ENCODE measurements around the gene CPZ. TPM values are rescaled to one million over a fixed set of nuclear protein-coding genes. Genes with fewer than 3 reads are reported as not detected.

CPZ gene
- total and polyA plus RNA-seq, 2 of the 4 experiments (the other 2 are of a cell fraction) = 0.90 to 10.3 TPM

GRCh38 chr4:8553216-8553615 is 39.3 kb upstream of the CPZ start:
- H3K9ac ChIP-seq (ENCODE audit: low read depth, low read length) = no peak overlapping the region
- no peak overlapping the region for H2BK120ac ChIP-seq (ENCODE audit: low read depth, low read length)
- no peak overlapping the region for H3K4me3 ChIP-seq (ENCODE audit: insufficient read depth, low read depth, low read length)
- H3K4me1 ChIP-seq (ENCODE audit: control insufficient read depth, insufficient read depth, low read length) = no peaks in the 10 kb centered on the region; the same call in 1 of the 2 replicates
- H3K18ac ChIP-seq (ENCODE audit: low read depth, low read length) = no peak overlapping the region
- H2BK5ac ChIP-seq (ENCODE audit: low read depth, low read length, poor library complexity, severe bottlenecking) = no peak overlapping the region
- H4K8ac ChIP-seq (ENCODE audit: low read depth in 2 of 2, low read length in 2 of 2) = no peak overlapping the region
- ChIA-PET POLR2A (ENCODE audit: unreplicated experiment) (no interaction called here), CTCF (interaction anchor here (0.6 kb wide), 1 partner anchor 52 kb away, joined by 3 read pairs; no protein-coding TSS in a partner anchor)
- H3K4ac ChIP-seq (ENCODE audit: low read depth, low read length) = no peak overlapping the region
- dilution Hi-C loops (cut with HindIII; ENCODE audit: low sequenced_read_pairs, unreplicated experiment) (no loop called here), intact Hi-C loops (cut with micrococcal nuclease) (no loop called here), in situ Hi-C loops (cut with MboI; ENCODE audit: low sequenced_read_pairs) (no loop called here)
- DNase-seq (no peak), ATAC-seq (ENCODE audit: low read depth) (no peak)
- no peaks in the 10 kb centered on the region for H3K36me3 ChIP-seq (ENCODE audit: control insufficient read depth, insufficient read depth, low read length)
- BruUV-seq (replicated peaks) = no TSS peak
- no peaks in the 10 kb centered on the region for H3K79me1 ChIP-seq (ENCODE audit: low read depth in 1 of 2, low read length in 2 of 2)
- no peak overlapping the region for H2AK5ac ChIP-seq (ENCODE audit: low read depth, low read length)
- peaks cover 3% of the 10 kb centered on the region; the same call in 1 of the 2 replicates for H3K9me1 ChIP-seq (ENCODE audit: insufficient read depth, low read length)
- no peak overlapping the region for H3K14ac ChIP-seq (replicated peaks; ENCODE audit: low read depth, low read length)
- H2BK15ac ChIP-seq (ENCODE audit: low read depth, low read length) = no peak overlapping the region
- TF ChIP-seq POLR2A (IDR thresholded peaks at IDR 0.05; ENCODE audit: low read depth, low read length) = no peak
- no peak for TF ChIP-seq MAFK (IDR thresholded peaks at IDR 0.05; ENCODE audit: low read depth, low read length)
- no peak for TF ChIP-seq MAZ (IDR thresholded peaks at IDR 0.05; ENCODE audit: borderline replicate concordance, low read depth, low read length)
- no peak for TF ChIP-seq USF2 (IDR thresholded peaks at IDR 0.05; ENCODE audit: low read depth, low read length)
- no peak for TF ChIP-seq CEBPB (IDR thresholded peaks at IDR 0.05; ENCODE audit: low read depth, low read length)
- TF ChIP-seq RFX5 (IDR thresholded peaks at IDR 0.05; ENCODE audit: low read depth, low read length) = no peak
- no peak for TF ChIP-seq MXI1 (IDR thresholded peaks at IDR 0.05; ENCODE audit: borderline replicate concordance, low read depth, low read length)
- TF ChIP-seq RAD21 (IDR thresholded peaks at IDR 0.05; ENCODE audit: low read length) = no peak
- TF ChIP-seq BHLHE40 (IDR thresholded peaks at IDR 0.05; ENCODE audit: low read depth, low read length) = no peak
- no peak overlapping the region for H3K27ac ChIP-seq (ENCODE audit: insufficient read depth, low read length)
- H3K27me3 ChIP-seq (ENCODE audit: control insufficient read depth, insufficient read depth, low read length) = peaks cover 32% of the 10 kb centered on the region
- peak overlapping the region; percentile 21 for H2AFZ ChIP-seq (replicated peaks; ENCODE audit: low read length, poor library complexity)
- WGBS, 2 experiments (ENCODE audit: extremely low coverage in 2 of 2, insufficient read length in 1 of 2) = 60% methylated on average over 2 of the region's 8 CpGs; no CpG with 5 or more reads in 1 of the 2 experiments
- H3K23ac ChIP-seq (ENCODE audit: low read depth, low read length) = no peak overlapping the region
- H3K4me2 ChIP-seq (ENCODE audit: low read depth, low read length) = no peak overlapping the region
- H3K9me3 ChIP-seq (ENCODE audit: control insufficient read depth, insufficient read depth, low read length) = peaks cover 2% of the 10 kb centered on the region
- H2AK9ac ChIP-seq (replicated peaks; ENCODE audit: low read depth, low read length, poor library complexity) = no peak overlapping the region
- H2BK20ac ChIP-seq (ENCODE audit: low read depth, low read length) = no peak overlapping the region
- no peaks in the 10 kb centered on the region for H4K20me1 ChIP-seq (ENCODE audit: insufficient read depth, low read length)
- no peak overlapping the region for H3K56ac ChIP-seq (ENCODE audit: extremely low read depth, insufficient read depth, low read length)
- H4K5ac ChIP-seq (ENCODE audit: low read depth, low read length) = no peak overlapping the region
- no peak overlapping the region for H4K91ac ChIP-seq (ENCODE audit: insufficient read depth, low read depth, low read length)
